SHP77 (cell line): ENCODE measurements around the gene LRRC31.

ENCODE experiments used
- DNase-seq, 2 experiments: peaks; one replicate each; lab custom pipeline; 2025; lab: John Stamatoyannopoulos, UW

Gene LRRC31

GRCh38 chr3:169813278-169813677 lies 56.5 kb downstream of the LRRC31 start:
- peak in 1 of 2 experiments; percentile 31 for DNase-seq

DNA sequence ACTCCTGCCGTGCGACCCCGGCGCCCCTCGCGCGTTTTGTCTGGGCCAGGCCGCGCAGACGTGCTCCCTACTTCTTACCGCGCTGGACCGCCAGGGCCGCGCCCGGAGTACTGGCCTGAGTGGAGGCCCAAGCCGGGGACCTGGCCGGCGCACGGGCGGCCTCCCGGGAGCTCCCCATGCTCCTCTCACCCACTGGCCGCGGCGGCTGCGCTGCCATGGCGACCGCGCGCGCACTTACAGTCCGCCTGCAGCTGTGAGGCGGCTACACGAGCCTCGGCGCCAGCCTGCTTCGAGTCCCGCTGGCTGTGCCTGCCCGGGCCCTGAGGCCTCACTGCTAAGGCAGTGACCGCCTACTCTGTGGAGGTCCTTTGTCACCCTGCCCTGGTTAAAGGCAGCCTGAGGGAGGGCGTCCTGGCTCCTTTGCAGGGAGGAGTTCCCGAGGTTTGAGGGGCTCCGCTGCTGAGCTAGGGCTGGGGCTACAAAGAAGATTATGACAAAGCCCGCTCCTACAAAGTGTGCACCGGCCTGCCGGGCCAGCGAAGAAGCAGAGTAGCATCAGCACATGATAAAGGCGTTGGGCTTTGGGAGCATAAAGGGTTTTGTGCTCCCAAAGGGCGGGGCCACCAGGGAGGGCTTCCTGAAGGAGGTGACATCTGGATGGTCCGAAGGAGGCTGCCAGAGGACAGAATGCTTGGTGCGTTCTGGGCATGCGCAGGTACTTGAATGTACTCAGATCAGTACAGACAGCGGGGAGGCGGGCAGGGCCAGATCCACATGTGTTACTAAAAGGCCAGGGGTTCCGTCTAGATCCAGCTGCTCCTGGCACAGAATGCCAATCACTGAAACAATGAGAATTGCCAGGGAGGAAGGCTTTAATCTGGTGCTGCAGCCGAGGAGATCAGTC lies 57.2 kb downstream of the LRRC31 start, which contains the start of the genes LRRC34 and LRRIQ4:
Gene LRRC34, minus strand, starts transcription at position 573 of the 904 bp plus-strand sequence. Its CDS starts 356 bp downstream, at position 217.
Gene LRRIQ4, plus strand, starts transcription at position 539 of the 904 bp plus-strand sequence. CDS start 9,052 bp downstream, outside the sequence.
- DNase-seq = peak; percentile 91 to 96

GRCh38 chr3:169811631-169812331 lies 58.0 kb downstream of the LRRC31 start:
- peak; percentile 41 to 52 for DNase-seq

DNA sequence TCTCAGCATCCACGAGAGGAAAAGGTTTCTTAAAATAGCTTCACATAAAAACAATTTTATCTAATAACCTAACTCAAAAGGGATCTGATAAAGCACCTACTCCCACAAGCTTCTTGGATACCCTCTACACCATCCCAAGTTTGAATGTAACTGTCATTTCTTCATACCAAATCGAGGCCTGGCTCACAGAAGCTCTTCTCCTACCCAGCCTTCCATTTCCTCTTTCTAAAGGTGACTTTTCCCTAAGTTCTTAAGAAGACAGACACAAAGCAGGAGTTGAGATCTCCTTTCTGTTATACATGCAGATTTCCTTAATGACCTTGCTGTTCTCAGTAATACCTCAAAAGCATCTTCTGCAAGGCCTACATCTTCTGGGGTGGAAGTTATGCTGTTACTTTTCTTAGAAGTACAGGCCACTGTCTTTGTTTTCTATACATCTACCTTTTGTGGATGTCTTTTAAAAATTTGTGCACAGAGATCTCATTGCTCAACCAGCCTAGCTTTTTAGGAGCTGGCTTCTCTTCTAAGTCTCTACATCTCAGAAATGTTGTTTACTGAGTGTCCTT lies 60.4 kb downstream of the LRRC31 start:
- DNase-seq = no peak

DNA sequence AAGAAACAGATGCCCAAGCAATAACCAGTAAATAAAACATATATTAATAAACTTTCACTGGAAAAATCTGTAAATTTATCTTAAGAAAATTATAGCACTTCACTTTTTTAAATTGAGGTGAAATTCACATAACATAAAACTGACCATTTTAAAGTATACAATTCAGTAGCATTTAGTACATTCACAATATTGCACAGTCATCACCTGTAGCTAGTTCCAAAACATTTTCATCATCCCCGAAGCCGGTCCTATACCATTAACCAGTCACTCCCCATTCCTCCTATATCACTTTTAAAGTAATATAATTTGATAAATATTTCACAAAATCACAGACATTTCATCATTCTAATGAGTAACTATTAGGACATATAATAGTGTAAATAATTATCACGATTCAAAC lies 65.1 kb downstream of the LRRC31 start:
- no peak for DNase-seq

DNA sequence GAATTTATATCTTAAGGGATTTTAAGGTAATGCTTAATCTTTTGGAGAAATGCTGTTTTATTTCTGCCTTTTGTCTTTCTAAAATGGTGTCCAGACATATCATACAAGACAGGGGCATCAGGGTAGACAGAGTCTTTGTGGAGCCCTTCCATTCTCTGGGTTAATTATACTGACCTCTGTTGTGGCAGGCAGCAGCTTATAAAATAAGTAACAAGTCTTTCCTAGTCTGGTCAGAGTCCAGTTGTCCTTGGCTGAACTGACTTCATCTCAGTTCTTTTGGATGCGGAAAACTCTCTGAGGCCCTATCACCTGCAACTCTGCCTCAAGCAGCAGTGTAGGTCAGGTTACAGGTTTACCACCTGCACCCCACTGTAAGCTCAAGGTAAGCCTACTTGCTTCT lies 77.4 kb downstream of the LRRC31 start:
- no peak for DNase-seq

GRCh38 chr3:169790687-169791429 lies 78.9 kb downstream of the LRRC31 start:
- no peak for DNase-seq

DNA sequence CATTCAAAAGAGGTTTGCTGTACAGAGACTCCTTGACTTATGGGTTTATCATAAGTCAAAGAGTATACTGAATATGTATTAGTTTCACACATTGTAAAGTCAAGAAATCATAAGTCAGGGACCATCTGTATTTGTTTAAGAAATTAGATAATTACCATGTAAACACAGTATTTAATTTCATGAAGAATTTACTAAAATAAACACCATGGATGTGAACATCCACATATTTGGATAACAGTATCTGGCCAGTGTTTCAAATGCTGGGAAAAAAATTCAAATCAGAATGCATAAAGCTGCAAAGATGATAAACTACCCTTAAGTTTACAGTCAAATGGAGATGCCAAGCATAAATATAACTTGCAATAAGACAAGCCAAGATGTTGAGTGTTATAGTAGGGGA lies 79.5 kb downstream of the LRRC31 start:
- DNase-seq = no peak
